Measurements from ENCODE around the gene C21orf58. TPM values are rescaled to one million over a fixed set of nuclear protein-coding genes. Genes with fewer than 3 reads are reported as not detected.

Gene C21orf58
- total RNA-seq, 1 experiment from 2014 or later = 4.4 TPM

DNA sequence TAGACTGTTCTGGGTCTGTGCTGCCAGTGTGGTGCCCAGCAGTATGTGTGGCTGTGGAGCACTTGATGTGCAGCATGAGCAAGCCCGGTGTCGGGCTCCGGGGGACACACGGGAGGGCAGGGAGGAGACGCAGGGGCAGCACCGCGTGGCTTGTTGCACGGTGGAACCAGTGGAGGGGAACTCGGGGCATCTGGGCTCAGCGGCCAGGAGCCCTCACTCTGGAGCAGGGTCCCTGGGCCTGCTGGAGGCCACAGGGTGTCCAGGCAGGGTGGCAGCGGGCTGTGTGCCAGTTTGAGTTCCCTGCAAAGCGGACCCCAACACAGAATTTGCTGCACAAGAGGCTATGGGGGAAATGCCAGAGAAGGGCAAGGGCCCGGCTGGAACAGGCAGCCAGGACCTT lies 30.8 kb upstream of the C21orf58 start:
- DNase-seq (ENCODE audit: extremely low read depth, low read depth) = no peak

DNA sequence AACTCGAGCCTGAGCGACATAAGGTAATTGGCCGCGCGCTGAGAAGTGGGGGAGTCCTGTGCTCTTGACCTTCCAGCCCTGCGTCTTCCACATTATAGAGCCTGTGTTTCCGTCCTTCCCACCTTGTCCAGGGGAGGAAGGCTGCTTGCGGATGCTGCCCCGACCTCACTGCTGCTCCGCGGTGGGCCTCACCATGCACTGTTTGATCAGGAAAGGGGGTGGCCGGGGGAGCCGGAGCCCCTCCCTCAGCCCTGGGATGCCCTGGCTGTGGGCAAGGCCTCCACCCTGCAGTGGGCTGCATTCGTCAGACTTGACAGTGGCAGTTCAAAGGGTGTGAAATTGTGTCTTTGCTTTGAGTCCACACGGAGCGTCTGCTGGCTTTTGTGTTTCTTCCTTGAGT lies 30.4 kb upstream of the C21orf58 start:
- no peak for DNase-seq (ENCODE audit: extremely low read depth, low read depth)

DNA sequence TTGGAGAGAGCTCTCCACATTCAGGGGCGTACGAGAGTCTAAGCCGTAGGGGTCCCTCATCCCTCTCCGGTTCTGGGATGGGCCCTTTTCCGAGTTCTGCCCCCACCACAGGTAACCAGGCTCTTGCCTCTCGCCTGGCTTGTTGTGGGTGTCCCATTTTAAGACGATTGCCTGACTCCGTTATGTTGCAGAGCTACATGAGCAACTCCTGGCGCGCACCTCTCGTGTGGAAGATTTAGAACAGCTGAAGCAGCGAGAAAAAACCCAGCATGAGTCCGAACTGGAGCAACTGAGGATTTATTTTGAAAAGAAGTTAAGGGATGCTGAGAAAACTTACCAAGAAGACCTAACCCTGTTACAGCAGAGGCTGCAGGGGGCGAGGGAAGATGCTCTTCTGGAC lies 29.2 kb upstream of the C21orf58 start:
- no peak for DNase-seq (ENCODE audit: extremely low read depth, low read depth)

DNA sequence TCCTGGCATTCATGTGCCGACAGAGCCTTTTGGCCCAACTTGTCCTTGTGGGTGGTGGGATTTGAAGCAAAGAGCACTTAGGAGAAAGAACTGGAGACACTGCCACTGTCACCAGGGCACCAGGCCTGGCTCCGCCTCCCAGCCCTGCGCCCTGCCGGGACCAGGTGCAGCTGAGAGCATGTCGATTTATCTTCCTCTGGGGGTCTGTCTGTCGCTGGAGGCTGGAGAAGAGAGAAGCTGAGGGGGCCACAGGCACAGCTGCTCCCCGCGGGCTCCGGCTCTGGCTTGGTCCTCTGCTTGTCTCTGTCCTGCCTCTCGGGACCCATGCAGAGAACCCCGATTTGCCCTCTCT lies 28.5 kb upstream of the C21orf58 start:
- no peak for DNase-seq (ENCODE audit: extremely low read depth, low read depth)

DNA sequence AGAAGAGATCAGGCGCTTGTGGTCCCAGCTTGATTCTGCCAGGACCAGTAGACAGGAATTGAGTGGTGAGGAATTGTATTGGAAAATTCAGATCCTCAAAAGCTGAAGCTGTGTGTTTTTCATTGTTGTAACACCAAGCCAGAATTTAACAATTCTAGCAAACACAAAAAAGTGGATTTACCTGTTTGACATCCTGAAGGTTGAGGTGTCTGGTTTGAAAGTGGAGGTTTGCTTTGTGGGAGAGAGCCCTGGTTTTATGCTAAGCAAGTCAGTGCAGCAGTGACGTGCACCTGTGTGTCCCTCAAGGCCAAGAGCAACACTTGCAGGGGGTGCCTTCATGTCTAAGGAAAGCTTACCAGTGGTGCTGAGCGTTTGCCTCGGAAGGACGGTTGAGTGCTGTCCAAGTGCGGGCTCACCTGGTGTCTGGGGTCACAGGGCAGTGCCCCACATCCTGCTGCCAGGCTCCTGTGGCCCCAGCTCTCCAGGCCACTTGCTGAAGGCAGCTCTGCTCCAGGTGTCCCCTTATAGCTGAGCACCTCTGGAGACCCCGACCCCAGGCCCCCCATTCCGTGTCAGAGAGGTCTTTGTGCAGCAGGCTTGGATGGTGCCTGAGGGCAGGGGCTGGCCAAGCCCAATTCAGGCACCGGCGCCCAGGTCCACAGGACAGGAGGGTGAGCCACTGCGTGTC lies 27.9 kb upstream of the C21orf58 start:
- DNase-seq (ENCODE audit: extremely low read depth, low read depth) = no peak

DNA sequence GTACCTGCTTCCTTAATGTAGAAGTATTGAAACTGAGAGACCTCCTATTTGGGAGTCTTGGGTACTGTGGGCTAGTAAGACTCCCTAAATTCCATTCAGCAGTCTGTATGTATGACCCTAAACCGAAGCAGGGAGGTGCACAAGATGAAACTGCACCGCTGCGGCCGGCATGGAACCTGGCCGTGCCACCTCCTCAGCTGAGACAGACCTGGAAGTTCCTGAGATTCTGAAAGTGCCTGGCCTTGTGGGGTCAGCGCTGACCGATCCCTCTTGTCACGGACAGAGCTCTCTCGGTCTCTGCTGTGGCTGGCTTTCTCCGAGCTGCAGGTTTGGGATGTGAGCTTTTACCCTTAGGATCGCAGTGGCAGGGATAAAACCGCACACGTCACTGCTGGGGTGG lies 27.3 kb upstream of the C21orf58 start:
- DNase-seq (ENCODE audit: extremely low read depth, low read depth) = no peak

DNA sequence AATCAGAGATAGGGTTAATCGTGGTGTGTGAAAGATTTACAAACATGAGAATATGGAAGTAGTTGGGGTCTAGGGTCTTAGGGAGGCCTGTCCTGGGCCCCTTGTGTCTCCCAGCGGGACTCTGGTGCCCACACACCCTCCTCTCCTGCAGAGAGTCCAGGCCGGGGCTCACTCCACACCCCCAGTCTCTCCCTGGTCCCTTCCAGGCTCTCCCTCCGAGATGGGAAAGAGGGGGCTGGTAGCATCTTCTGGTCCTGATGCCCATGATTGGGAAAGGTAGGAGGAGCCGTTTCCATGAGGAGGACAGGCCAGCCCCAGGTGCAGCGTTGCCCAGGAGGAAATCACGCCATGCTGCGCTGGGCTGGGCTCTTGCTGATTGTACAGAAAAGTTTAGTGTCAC lies 26.9 kb upstream of the C21orf58 start:
- DNase-seq (ENCODE audit: extremely low read depth, low read depth) = no peak

DNA sequence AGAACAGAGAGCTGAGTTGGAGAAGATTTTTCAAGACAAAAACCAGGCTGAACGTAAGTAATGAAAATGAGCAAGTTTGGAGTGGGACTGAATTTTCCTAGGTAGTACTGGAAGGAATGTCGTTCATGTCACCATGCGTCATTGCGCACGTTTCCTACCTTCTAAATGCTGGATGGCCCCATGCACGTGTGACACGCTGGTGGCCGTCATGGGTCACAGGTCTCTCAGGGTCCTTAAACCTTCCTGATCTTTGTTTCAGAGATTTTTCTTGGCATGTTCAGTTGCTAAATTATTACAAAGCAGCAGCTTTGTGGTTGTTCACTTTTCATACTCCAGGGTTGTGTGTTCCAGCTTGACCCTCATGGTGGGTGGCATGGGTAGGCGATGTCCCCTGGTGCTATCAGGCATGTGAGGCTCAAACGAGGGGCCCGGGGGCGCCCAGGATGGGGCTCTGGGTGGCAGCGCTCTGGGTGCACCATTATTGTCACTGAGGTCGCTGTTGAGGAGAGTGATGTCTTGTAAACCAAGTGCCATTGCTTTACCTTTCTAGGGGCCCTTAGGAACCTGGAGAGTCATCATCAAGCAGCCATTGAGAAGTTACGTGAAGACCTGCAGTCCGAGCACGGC lies 25.6 kb upstream of the C21orf58 start:
- DNase-seq (ENCODE audit: extremely low read depth, low read depth) = no peak

DNA sequence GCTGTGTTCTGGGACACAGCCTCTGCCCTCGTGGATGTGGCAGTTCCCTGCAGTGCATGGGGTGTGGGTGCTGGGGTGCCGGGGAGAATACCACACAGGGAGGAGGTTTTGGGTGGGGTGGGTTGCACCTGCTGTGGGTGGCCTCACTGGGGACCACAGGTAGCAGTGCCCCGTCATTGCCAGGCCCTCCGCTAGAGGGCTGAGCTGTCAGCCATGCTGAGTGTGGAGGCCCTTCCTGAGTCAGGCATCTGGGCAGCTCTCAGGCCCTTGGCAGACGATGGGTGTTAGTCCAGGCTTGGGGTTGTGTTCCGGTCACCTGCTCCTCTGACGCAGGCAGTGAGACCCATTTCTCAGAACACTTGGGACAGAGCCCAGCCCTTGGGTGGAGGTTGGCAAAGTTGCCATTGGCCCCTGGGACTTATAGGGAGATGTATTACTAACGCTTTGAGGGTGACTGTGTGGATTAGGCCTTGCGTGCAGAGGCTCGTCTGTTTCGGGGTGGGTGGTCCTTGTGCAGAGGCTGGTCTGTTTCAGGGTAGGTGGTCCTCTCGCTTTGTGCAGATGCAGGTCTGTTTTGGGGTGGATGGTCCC lies 24.2 kb upstream of the C21orf58 start:
- DNase-seq (ENCODE audit: extremely low read depth, low read depth) = peak; percentile 61

DNA sequence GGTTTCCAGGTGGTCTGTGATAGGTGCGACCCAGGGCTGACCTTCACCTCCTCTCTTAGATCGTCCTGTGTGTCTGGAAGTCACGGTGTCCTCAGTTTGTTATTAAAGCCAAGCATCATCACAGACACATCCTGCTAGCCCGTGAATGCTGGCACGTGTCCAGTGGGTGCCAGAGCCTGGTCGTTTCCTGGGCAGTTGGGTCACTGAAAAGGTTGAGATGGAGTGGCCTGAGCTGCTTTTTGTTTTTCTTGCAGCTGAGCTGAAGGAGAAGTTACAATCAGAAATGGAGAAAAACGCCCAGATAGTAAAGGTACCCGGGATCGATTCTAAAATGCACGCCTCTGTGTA lies 23.5 kb upstream of the C21orf58 start:
- no peak for DNase-seq (ENCODE audit: extremely low read depth, low read depth)

DNA sequence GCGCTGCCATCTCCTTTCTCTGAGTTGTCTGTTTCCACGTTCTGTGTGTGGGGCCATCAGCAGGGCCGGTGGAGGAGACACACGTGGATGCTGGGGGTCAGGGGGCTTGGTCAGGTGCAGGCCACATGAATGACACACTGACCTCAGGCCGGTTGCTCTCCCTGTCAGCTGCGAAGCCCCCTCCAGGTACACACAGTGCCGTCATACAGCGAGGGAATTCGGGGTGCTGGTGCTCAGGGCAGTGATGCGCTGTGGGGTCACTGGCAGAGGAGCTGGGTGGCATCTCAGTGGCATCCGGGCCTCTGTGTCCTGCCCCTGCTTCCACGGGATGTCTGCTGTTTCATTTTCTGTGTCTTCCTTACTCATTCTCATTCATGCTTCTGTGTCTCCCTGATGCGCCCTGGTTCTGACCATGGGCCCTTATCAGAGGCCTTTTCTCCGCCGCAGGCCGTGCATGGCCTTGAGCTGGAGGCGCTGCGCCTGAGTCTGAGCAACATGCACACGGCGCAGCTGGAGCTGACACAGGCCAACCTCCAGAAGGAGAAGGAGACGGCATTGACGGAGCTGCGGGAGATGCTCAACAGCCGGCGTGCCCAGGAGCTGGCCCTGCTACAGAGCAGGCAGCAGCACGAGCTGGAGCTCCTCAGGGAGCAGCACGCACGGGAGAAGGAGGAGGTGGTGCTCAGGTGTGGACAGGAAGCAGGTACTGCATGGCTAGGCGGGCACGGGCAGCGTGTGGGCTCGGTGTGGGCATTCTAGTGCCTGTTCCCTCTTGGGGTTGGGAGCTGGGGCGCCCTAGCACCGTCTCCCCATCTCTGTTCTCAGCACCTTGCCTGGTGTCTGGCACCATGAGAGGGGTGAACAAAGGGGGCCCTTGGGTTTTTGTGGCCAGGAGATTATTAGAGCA lies 22.9 kb upstream of the C21orf58 start:
- DNase-seq (ENCODE audit: extremely low read depth, low read depth) = no peak

DNA sequence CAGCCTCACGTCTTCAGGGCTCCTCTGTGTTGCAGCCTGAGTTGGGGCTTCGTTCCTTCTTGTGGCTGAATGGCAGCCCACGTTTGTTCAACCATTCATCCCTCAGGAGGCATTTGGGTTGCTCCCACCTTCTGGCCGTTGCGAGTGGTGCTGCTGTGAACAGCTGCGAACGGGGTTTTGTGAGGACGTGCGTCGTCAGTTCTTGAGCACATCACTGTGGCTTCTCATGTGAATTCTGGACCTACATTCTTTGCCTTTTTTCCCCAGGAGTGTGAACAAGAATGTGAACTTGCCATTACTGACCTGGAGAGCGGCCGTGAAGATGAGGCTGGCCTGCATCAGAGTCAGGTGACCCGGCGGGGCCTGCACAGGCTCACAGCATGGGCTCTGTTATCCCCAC lies 22.2 kb upstream of the C21orf58 start:
- DNase-seq (ENCODE audit: extremely low read depth, low read depth) = no peak

DNA sequence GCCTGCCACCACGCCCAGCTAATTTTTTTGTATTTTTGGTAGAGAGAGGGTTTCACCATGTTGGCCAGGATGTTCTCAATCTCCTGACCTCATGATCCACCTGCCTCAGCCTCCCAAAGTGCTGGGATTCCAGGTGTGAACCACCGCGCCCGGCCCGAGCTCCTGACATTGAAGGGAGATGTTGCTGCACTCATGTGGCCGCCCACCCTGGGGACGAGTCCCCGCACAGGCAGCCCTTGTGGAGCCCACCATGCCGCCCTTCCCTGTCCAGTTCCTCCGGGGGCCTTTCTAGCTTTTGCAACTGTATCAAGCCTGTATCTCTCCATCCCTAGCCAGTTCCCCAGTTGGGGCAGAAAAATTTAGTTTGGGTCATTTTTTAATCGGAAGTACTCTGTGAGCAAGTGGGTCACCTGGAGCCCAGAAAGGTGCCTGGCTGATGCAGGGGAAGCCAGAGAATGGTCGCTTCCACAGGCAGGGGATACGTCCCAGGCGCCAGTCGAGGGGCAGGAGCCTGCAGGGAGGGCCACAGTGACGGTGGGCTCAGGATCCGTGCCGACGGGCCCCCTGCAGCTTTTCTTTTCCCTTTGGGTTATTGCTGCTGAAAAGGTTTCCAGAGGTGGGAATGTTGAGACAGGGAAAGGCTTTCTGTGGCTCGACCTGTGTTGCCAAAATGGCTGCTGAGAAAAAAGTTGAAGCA lies 20.7 kb upstream of the C21orf58 start:
- no peak for DNase-seq (ENCODE audit: extremely low read depth, low read depth)

DNA sequence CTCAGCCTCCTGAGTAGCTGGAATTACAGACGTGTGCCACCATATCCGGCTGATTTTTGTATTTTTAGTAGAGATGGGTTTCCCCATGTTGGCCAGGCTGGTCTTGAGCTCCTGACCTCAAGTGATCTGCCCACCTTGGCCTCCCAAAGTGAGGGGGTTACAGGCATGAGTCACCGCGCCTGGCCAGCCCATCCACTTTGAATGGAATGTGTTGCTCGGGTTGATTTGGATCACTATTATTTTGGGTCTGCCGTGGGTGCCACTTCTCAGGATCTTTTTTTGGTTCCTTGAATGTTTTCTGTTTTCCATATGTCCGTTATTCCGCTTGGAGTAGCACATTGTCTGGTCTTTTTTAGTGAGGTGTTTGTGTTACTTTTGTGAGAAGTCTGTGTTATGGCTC lies 17.3 kb upstream of the C21orf58 start:
- no peak for DNase-seq (ENCODE audit: extremely low read depth, low read depth)

DNA sequence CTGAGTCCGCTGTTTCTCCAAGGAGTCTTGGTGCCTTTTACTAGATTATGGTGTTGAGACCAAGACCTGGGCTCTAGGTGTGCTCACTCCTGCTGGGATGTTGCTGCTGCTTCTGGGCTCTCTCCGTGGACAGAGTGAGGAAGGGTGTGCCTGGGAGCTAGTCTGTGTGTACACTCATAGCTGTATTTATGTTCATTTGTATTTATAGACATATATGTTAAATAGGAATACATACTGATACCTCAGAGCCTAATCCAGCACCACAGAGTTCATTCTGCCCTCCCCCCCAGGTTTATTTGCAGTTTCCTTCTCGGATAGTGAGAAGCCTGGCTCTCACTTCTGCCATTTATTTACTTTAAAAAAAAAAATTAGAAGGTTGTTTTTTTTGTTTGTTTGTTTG lies 12.9 kb upstream of the C21orf58 start:
- no peak for DNase-seq (ENCODE audit: extremely low read depth, low read depth)

DNA sequence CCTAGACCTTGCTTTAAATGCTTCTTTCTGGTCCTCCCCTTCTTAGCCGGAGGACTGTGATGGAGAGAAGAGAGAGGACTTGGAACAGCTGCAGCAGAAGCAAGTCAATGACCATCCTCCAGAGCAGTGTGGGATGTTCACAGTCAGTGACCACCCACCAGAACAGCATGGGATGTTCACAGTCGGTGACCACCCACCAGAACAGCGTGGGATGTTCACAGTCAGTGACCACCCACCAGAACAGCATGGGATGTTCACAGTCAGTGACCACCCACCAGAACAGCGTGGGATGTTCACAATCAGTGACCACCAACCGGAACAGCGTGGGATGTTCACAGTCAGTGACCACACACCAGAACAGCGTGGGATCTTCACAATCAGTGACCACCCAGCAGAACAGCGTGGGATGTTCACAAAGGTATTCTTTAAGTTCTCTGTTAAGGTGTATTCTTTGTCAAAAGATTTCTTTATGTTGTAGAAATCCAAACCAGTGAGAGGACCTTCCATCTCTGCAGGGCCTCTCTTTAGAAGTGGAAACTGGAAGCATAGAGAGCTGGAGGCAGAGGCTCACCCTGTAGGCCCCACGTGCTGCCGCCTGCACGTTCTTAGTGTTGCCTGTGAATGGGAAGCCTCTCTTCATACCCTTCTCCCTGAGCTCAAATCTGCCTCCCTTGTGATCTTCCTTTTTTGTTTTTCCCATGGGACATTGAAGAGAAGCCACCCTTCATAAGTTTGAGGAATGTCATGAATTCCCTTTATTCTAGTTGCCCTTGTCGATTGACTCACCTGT lies 10.9 kb upstream of the C21orf58 start:
- DNase-seq (ENCODE audit: extremely low read depth, low read depth) = no peak

DNA sequence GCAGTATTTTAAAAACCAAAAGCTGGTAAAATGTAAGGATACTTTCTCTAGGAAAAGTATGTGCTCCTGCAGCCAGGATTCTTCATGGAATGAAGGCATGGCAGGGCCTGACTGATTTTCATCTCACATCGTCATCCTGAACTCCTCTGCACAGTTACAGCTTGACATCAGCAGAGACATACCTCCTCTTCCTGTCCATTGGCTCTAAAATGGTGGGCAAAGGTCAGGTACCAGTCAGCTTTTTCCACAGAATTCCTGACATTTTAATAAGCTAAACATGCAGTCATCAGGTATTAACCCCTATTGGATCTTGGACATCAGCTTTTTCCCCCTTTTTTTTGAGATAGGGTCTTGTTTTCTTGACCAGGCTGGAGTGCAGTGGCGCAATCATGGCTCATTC lies 6.1 kb upstream of the C21orf58 start:
- no peak for DNase-seq (ENCODE audit: extremely low read depth, low read depth)

DNA sequence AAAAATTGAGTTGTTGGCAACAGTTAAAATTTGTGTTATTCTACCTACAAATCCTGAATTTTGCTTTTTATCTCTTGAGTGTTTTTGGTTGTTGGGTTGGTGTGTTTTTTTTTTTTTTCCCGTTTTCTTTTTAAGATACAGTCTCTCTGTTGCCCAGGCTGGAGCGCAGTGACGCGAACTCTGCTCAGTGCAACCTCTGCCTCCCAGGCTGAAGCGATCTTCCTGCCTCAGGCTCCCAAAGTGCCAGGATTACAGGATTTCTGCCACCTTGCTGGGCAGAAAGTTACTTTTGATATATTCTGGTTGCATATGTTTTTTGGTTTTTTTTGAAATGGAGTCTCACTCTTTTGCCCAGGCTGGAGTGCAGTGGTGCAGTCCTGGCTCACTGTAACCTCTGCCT lies 4.5 kb upstream of the C21orf58 start:
- no peak for DNase-seq (ENCODE audit: extremely low read depth, low read depth)

DNA sequence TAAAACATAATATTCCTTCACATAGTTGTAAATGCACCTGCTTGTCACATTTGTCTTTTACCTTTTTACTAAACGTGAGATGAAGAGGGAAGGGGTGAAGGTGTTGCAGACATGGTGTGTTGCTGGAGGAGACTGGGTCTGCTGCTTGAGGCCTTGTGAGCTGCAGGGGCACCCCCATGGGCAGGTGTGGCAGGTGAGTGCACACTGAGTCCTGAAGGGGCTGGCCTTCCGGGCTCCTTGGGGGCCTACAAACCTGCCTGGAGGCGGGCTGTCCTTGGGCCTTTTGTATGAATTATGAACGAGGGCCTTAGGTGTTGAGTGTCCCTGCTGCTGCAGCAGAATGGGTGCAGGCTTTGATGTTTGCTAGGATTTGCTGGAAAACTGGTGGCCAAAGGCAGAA lies 4.0 kb upstream of the C21orf58 start:
- no peak for DNase-seq (ENCODE audit: extremely low read depth, low read depth)

DNA sequence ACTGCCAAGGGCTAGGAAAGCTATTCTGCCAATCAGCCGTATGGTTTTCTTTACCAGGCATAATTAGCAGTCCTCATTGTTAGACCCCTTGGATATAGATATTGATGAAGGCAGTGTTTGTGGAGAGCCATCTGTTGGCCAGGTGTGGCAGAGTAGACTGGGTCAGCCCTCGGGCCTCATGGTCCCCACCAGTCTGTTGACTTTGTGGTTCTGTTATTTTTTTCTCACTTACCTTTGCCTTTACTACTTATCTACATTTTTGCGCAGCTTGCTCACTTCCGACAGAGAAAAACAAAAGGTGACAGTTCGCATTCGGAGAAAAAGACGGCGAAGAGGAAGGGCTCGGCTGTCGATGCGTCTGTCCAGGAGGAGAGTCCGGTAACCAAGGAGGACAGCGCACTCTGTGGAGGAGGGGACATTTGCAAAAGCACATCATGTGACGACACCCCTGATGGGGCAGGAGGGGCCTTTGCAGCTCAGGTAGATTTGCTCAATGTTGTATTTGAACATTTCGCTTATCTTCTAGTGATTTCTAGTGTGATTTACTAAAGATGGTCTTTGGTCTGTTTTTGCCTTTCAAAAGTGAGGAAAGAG lies 2.5 kb upstream of the C21orf58 start:
- DNase-seq (ENCODE audit: extremely low read depth, low read depth) = no peak
